ENCODE measurements around the gene ZBTB16.

Gene ZBTB16

GRCh38 chr11:114193730-114194679, 134.5 kb downstream of the ZBTB16 start:
- DNase-seq, result no peak

GRCh38 chr11:114194702-114195101, 135.2 kb downstream of the ZBTB16 start:
- DNase-seq, result no peak

GRCh38 chr11:114195151-114195550, 135.6 kb downstream of the ZBTB16 start:
- DNase-seq, result no peak

- DNase-seq, result no peak
Observed at GRCh38 chr11:114195981-114196731, 136.6 kb downstream of the ZBTB16 start.

GRCh38 chr11:114196997-114197703, 137.6 kb downstream of the ZBTB16 start:
- no peak for DNase-seq

GRCh38 chr11:114197799-114198500, 138.4 kb downstream of the ZBTB16 start:
- no peak for DNase-seq

GRCh38 chr11:114199051-114199450, 139.5 kb downstream of the ZBTB16 start:
- no peak for DNase-seq

- no peak for DNase-seq
Observed at GRCh38 chr11:114200351-114201133, 141.0 kb downstream of the ZBTB16 start.

- no peak for DNase-seq
Observed at GRCh38 chr11:114201219-114201618, 141.7 kb downstream of the ZBTB16 start.

- no peak for DNase-seq
Observed at GRCh38 chr11:114202011-114202609, 142.6 kb downstream of the ZBTB16 start.

- DNase-seq, result no peak
Observed at GRCh38 chr11:114207096-114207495, 147.6 kb downstream of the ZBTB16 start.

GRCh38 chr11:114208377-114208776, 148.9 kb downstream of the ZBTB16 start:
- peak; percentile 18 for DNase-seq

GRCh38 chr11:114209343-114209742, 149.8 kb downstream of the ZBTB16 start:
- no peak for DNase-seq

GRCh38 chr11:114209904-114210303, 150.4 kb downstream of the ZBTB16 start:
- no peak for DNase-seq

GRCh38 chr11:114211444-114212121, 152.1 kb downstream of the ZBTB16 start:
- no peak for DNase-seq

GRCh38 chr11:114213622-114214021, 154.1 kb downstream of the ZBTB16 start:
- DNase-seq, result no peak

GRCh38 chr11:114215428-114215827, 155.9 kb downstream of the ZBTB16 start:
- no peak for DNase-seq

GRCh38 chr11:114215871-114216795, 156.6 kb downstream of the ZBTB16 start:
- no peak for DNase-seq

- DNase-seq, result no peak
Observed at GRCh38 chr11:114216796-114217180, 157.3 kb downstream of the ZBTB16 start.
